HG02588 (cell line): ENCODE results near the gene HRK.

ENCODE experiments used
- ATAC-seq: cut with Tn5 transposase; IDR thresholded peaks from one replicate; pipeline ENCODE4 v1.9.1; 2021; ENCODE audit warnings: mild to moderate bottlenecking, moderate library complexity; ENCODE audit not compliant: unreplicated experiment

Gene HRK

GRCh38 chr12:116881325-116881876 lies at the start of gene HRK:
HRK (minus strand) TSS chr12:116881441; CDS start chr12:116881307, 134 bp downstream.
- ATAC-seq: peak; percentile 26

GRCh38 chr12:116929885-116930284 lies 48.6 kb upstream of the HRK start:
- ATAC-seq: no peak

- no peak for ATAC-seq
Measured at GRCh38 chr12:116928504-116928903, 47.3 kb upstream of the HRK start.

GRCh38 chr12:116927244-116927940 lies 46.2 kb upstream of the HRK start:
- ATAC-seq: no peak

- ATAC-seq: no peak
Measured at GRCh38 chr12:116926283-116927243, 45.3 kb upstream of the HRK start.

GRCh38 chr12:116924558-116925453 lies 43.6 kb upstream of the HRK start:
- peak; percentile 57 for ATAC-seq

GRCh38 chr12:116922194-116922897 lies 41.1 kb upstream of the HRK start:
- peak; percentile 74 for ATAC-seq

- ATAC-seq: no peak
Measured at GRCh38 chr12:116920939-116921338, 39.7 kb upstream of the HRK start.

- ATAC-seq: no peak
Measured at GRCh38 chr12:116919706-116920485, 38.7 kb upstream of the HRK start.

- ATAC-seq: no peak
Measured at GRCh38 chr12:116919247-116919661, 38.0 kb upstream of the HRK start.

- no peak for ATAC-seq
Measured at GRCh38 chr12:116918464-116918863, 37.2 kb upstream of the HRK start.

- peak; percentile 97 for ATAC-seq
Measured at GRCh38 chr12:116916714-116917114, 35.5 kb upstream of the HRK start.

- no peak for ATAC-seq
Measured at GRCh38 chr12:116916122-116916521, 34.9 kb upstream of the HRK start.

- ATAC-seq: no peak
Measured at GRCh38 chr12:116915326-116915725, 34.1 kb upstream of the HRK start.

- peak; percentile 94 for ATAC-seq
Measured at GRCh38 chr12:116910645-116911451, 29.6 kb upstream of the HRK start, which contains the start of gene FBXW8. FBXW8 (plus strand) TSS chr12:116910950; CDS start chr12:116911038, 88 bp downstream.

- no peak for ATAC-seq
Measured at GRCh38 chr12:116910280-116910644, 29.0 kb upstream of the HRK start.

- no peak for ATAC-seq
Measured at GRCh38 chr12:116906285-116906684, 25.0 kb upstream of the HRK start.

GRCh38 chr12:116903818-116904217 lies 22.6 kb upstream of the HRK start:
- no peak for ATAC-seq
